ENCODE results near the gene SDC3. TPM values are rescaled to one million over a fixed set of nuclear protein-coding genes. Genes with fewer than 3 reads are reported as not detected.

SDC3 gene
- total and polyA plus RNA-seq, 2 donors (not counting 1 experiment from before 2014, with no cell fraction given): 13.7 to 32.9 TPM

- Histone ChIP-seq H3K79me2 (ENCODE audit: control insufficient read depth, insufficient read depth, low read length) (peaks cover 13% of the 10 kb centered on the region), H3K9ac (ENCODE audit: insufficient read depth, low read length) (no peak overlapping the region), H3K27ac (ENCODE audit: insufficient read depth, low read length) (no peak overlapping the region), H2AFZ (ENCODE audit: low read length) (no peak overlapping the region), H3K4me1 (ENCODE audit: control insufficient read depth, extremely low read depth, insufficient read depth, low read length) (peaks cover 2% of the 10 kb centered on the region), H4K20me1 (ENCODE audit: control insufficient read depth, extremely low read depth, insufficient read depth, low read length) (no peaks in the 10 kb centered on the region), H3K4me2 (ENCODE audit: extremely low read depth, insufficient read depth, low read length) (no peak overlapping the region), H3K4me3 (replicated peaks in 1 of 4; ENCODE audit: control extremely low read depth in 1 of 4, insufficient read depth in 1 of 4, low read depth in 3 of 4, low read length in 4 of 4) (no peak overlapping the region), H3K36me3 (ENCODE audit: control insufficient read depth, insufficient read depth, low read length) (peaks cover 14% of the 10 kb centered on the region), H3K27me3 (ENCODE audit: control insufficient read depth, insufficient read depth, low read length) (no peaks in the 10 kb centered on the region), H3K9me3 (ENCODE audit: control insufficient read depth, insufficient read depth, low read depth, low read length) (no peaks in the 10 kb centered on the region)
- DNase-seq (ENCODE audit: low read depth in 2 of 2): no peak
- TF ChIP-seq CTCF (conservative IDR thresholded peaks at IDR 0.05 in 1 of 2, IDR thresholded peaks at IDR 0.05 in 1 of 2; ENCODE audit: low read depth in 1 of 2, low read length in 2 of 2) (no peak), EZH2 (IDR thresholded peaks at IDR 0.05; ENCODE audit: low read length, missing control alignments) (no peak)
Measured at GRCh38 chr1:30953685-30954084, 45.1 kb upstream of the SDC3 start.

- Histone ChIP-seq H3K27ac (ENCODE audit: insufficient read depth, low read length) (no peak overlapping the region), H3K27me3 (ENCODE audit: control insufficient read depth, insufficient read depth, low read length) (no peaks in the 10 kb centered on the region), H3K9ac (ENCODE audit: insufficient read depth, low read length) (no peak overlapping the region), H4K20me1 (ENCODE audit: control insufficient read depth, extremely low read depth, insufficient read depth, low read length) (no peaks in the 10 kb centered on the region), H3K79me2 (ENCODE audit: control insufficient read depth, insufficient read depth, low read length) (peaks cover 2% of the 10 kb centered on the region), H3K9me3 (ENCODE audit: control insufficient read depth, insufficient read depth, low read depth, low read length) (no peaks in the 10 kb centered on the region), H3K4me3 (replicated peaks in 1 of 4; ENCODE audit: control extremely low read depth in 1 of 4, insufficient read depth in 1 of 4, low read depth in 3 of 4, low read length in 4 of 4) (no peak overlapping the region), H3K4me1 (ENCODE audit: control insufficient read depth, extremely low read depth, insufficient read depth, low read length) (peaks cover 2% of the 10 kb centered on the region), H2AFZ (ENCODE audit: low read length) (no peak overlapping the region), H3K4me2 (ENCODE audit: extremely low read depth, insufficient read depth, low read length) (no peak overlapping the region), H3K36me3 (ENCODE audit: control insufficient read depth, insufficient read depth, low read length) (peaks cover 14% of the 10 kb centered on the region)
- no peak for DNase-seq (ENCODE audit: low read depth in 2 of 2)
- TF ChIP-seq EZH2 (IDR thresholded peaks at IDR 0.05; ENCODE audit: low read length, missing control alignments) (no peak), CTCF (conservative IDR thresholded peaks at IDR 0.05 in 1 of 2, IDR thresholded peaks at IDR 0.05 in 1 of 2; ENCODE audit: low read depth in 1 of 2, low read length in 2 of 2) (no peak)
Measured at GRCh38 chr1:30952098-30952497, 43.5 kb upstream of the SDC3 start.

- H3K9me3 ChIP-seq (ENCODE audit: control insufficient read depth, insufficient read depth, low read depth, low read length): no peaks in the 10 kb centered on the region
- H3K36me3 ChIP-seq (ENCODE audit: control insufficient read depth, insufficient read depth, low read length): peaks cover 14% of the 10 kb centered on the region
- peaks cover 2% of the 10 kb centered on the region for H3K79me2 ChIP-seq (ENCODE audit: control insufficient read depth, insufficient read depth, low read length)
- H2AFZ ChIP-seq (ENCODE audit: low read length): no peak overlapping the region
- H3K4me2 ChIP-seq (ENCODE audit: extremely low read depth, insufficient read depth, low read length): no peak overlapping the region
- no peaks in the 10 kb centered on the region for H3K4me1 ChIP-seq (ENCODE audit: control insufficient read depth, extremely low read depth, insufficient read depth, low read length)
- DNase-seq (ENCODE audit: low read depth in 2 of 2): no peak
- H3K4me3 ChIP-seq (replicated peaks in 1 of 4; ENCODE audit: control extremely low read depth in 1 of 4, insufficient read depth in 1 of 4, low read depth in 3 of 4, low read length in 4 of 4): no peak overlapping the region
- no peaks in the 10 kb centered on the region for H3K27me3 ChIP-seq (ENCODE audit: control insufficient read depth, insufficient read depth, low read length)
- H4K20me1 ChIP-seq (ENCODE audit: control insufficient read depth, extremely low read depth, insufficient read depth, low read length): no peaks in the 10 kb centered on the region
- no peak overlapping the region for H3K27ac ChIP-seq (ENCODE audit: insufficient read depth, low read length)
- no peak for TF ChIP-seq EZH2 (IDR thresholded peaks at IDR 0.05; ENCODE audit: low read length, missing control alignments)
- no peak for TF ChIP-seq CTCF (conservative IDR thresholded peaks at IDR 0.05 in 1 of 2, IDR thresholded peaks at IDR 0.05 in 1 of 2; ENCODE audit: low read depth in 1 of 2, low read length in 2 of 2)
- H3K9ac ChIP-seq (ENCODE audit: insufficient read depth, low read length): no peak overlapping the region
Measured at GRCh38 chr1:30950700-30951099, 42.1 kb upstream of the SDC3 start.

Measured in fibroblast of lung (primary cell).